SW480 (cell line): ENCODE measurements around the gene GRIN2D.
"Not testable (repeated sequence)": the region's sequence is repeated elsewhere in the genome, so short reads cannot be mapped to it uniquely, and the experiment has no call there.

Experiments used
- DNase-seq: peaks from one replicate; pipeline ENCODE4 v3.0.0-alpha.2; 2016; ENCODE audit warnings: low spot score

Gene GRIN2D

DNA sequence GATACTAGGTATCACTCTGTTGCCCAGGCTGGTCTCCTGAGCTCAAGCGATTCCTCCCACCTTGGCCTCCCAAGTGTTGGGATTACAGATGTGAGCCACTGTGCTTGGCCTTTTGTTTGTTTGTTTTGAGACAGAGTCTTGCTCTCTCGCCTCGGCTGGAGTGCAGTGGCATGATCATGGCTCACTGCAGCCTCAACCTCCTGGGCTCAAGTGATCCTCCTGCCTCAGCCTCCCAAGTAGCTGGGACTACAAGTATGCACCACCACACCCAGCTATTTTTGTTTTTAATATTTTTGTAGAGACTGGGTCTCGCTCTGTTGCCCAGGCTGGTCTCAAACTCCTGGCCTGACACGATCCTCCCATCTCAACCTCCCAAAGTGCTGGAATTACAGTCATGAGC, 21.7 kb upstream of the GRIN2D start:
- not testable (repeated sequence) for DNase-seq

DNA sequence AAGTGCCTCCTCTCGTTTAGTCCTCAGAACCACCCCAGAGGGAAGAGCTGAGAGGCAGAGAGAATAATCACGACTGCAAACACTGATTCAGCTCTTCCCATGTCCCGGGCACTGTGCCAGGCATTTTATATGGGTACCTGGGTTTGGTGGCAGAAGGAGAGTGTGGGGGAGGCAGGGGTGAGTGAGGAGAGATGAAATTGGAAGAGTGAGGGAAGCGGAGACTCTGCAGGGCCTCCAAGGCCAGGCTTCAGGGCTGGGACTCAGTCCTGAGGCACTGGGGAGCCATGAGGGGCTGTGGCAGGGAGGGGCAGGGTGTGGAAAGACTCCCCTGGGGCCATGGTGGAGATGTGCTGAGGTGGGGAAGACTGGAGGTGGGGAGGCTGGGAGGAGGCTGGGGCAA, 20.6 kb upstream of the GRIN2D start:
- DNase-seq: peak; percentile 55

DNA sequence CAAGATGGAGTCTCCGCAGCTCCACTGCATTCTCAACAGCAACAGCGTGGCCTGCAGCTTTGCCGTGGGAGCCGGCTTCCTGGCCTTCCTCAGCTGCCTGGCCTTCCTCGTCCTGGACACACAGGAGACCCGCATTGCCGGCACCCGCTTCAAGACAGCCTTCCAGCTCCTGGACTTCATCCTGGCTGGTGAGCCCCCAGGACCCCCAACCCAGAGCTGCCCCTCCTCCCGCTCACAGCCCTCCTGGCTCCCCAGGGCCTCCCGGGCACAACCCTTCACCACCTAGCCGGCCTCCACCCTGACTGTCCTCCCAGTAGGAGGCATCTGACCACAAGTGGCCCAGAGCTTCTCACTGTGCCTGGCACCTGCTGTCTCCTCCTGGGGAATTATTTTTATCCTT, 19.9 kb upstream of the GRIN2D start:
- no peak for DNase-seq

DNA sequence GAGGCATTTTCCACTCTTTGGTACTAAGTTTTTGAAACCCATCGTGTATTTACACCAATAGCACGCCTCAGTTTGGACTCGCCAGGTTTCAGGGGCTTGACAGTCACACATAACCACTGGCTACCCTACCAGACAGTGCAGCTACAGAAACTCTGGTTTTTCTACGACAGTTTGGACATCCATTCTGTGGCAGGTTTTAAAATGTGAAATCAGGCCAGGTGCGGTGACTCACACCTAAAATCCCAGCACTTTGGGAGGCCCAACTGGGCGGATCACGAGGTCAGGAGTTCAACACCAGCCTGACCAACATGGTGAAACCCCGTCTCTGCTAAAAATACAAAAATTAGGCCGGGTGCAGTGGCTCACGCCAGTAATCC, 15.3 kb upstream of the GRIN2D start:
- no peak for DNase-seq

DNA sequence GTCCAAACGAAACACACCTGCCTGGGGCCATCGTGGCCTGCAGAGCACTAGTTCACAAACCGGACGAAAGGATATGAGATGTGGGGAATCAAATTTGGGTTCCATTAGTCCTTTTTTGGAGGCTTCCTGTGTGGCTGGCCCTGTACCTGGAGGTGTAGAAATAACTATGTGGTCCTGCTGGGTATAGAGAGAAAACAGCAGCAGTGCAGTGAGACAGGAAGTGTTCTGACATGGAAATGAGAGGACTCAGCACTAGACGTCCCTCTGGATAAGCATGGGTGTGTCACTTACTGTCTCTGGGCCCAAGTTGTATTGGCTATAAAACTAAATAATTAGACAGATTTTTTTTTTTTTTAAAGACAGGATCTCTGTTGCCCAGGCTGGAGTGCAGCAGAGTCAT, 14.4 kb upstream of the GRIN2D start:
- peak; percentile 50 for DNase-seq

DNA sequence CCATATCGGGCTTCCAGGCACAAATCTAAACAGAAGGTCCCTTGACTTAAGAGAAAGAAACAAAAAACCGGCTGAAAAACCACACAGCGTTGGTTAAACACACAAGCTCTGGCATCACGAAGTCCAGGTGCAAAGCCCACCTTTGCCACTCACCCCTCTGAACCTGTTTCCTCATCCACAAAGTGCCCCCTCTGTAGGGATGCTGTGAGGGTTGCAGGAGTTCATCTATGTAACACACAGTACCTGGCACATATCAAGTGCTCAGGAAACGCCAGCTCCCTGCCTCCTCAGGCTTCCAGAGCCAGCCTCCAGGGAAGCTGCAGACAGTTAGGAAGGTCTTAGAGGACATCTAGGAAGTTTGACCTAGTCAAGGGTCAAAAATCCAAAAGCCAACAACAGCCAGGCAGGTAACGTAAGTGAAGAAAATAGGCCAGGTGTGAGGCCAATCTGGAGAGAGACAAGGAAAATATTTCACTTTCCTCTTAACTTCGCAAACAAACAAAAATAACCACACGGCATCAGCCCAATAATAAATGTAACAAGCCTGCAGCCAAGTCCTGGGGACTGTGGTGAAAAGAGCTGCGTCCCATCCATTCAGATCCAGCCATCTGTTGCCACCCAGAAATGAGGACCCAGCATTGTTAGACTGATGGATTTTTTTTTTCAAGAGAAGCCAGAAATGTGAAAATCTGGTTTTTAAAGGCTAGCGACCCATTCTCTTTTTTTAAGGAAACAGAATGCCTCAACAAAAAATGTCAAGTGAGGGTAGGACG, 12.1 kb upstream of the GRIN2D start:
- no peak for DNase-seq

DNA sequence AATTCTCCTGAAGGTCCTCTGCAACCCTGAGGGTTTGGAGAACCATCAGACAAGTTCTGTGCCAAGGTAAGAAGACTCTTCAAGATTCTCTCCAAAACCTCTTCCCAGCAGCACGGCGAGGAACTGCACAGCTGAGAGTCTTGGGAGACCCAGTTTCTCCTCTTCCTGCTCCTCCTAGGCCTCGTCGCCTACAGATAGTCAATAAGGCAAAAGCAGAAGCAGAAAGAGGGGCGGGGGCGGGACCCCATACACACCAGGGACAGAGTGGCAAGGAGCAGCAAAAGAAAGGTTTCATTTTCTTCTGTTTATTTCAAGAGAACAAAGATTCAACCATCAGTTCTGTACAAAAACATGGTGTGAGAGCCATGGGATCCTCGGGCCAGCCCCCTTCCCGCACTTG, 11.2 kb upstream of the GRIN2D start:
- DNase-seq: no peak

DNA sequence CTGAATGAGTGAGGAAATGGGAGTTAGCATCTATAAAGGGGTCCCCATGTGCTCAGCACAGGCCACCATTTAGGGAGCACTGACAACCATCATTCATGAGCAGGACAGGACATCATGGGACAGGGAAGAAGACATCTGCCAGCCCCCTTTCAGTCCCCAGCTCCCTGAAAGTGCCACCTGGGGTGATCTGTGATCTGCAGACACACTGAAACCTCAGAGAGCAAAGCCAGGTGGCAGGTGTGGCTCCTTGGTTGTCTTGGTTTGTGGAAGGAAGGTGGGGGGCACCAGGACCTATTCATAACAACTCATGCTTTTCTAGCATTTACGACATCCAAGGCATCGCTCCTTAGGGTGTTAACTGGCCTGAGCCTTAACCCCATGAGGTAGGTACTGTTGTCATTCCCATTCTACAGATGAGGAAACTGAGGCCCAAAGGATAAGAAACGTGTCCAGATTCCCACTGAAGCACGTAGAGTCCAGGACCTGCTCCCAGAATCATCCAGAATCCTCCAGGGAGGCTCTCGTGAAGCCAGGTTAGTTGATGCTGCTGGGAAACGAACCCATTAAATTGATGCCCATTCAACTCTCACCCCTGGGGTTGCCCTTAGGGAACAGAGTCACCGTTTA, 7.9 kb upstream of the GRIN2D start:
- DNase-seq: no peak

DNA sequence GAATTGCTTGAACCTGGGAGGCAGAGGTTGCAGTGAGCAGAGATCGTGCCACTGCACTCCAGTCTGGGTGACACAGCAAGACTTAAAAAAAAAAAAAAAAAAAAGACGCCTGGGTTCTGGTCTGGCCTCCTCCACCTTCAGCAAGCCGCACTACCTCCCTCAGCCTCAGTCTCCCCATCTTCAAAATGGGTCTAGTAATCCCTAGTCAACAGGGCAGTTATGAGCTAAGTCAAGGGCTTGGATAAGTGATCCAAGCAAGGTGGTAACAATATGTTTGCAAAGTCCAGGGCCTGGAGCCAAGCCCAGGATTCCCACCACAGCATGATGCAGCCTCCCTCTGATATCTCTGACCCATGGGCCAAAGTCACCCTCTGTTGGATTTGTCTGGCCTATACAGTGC, 6.5 kb upstream of the GRIN2D start:
- no peak for DNase-seq

DNA sequence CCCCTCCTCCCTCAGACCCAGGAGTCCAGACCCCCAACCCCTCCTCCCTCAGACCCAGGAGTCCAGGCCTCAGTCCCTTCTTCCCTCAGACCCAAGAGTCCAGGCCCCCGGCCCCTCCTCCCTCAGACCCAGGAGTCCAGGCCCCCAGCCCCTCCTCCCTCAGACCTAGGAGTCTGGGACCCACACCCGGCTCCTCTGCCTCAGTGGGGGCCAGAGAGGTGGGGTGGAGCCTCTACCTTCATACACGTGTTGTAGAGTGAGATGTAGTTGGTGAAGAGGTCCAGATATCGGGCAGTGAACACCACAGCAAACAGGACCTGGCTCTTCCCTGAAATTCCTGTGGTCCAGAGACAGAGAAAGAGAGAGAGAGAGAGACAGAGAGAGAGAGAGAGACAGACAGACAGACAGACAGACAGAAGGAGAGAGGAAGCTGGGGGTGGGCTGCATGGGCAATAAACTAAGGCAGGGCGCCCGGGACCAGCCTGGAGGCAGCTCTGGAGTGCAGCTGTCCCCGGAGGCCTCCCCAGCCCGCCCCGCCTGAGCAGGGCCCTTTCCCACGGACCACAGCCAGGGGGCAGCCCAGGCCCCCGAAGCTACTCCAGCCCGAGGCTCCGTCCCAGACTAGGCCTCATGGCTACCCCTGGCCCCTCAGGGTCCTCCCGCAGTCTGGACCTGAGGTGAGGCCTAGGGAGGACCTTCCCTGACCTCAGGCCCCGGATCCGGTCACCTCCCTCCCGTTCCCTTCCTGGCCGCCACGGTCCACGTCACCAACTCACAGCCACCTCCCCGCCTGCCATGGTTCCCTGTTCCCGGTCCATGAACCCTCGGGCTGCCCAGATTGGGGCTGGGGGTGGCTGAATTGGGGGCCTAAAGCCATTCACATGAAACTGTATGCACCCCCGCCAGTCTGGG, 3.0 kb upstream of the GRIN2D start:
- DNase-seq: peak; percentile 64

DNA sequence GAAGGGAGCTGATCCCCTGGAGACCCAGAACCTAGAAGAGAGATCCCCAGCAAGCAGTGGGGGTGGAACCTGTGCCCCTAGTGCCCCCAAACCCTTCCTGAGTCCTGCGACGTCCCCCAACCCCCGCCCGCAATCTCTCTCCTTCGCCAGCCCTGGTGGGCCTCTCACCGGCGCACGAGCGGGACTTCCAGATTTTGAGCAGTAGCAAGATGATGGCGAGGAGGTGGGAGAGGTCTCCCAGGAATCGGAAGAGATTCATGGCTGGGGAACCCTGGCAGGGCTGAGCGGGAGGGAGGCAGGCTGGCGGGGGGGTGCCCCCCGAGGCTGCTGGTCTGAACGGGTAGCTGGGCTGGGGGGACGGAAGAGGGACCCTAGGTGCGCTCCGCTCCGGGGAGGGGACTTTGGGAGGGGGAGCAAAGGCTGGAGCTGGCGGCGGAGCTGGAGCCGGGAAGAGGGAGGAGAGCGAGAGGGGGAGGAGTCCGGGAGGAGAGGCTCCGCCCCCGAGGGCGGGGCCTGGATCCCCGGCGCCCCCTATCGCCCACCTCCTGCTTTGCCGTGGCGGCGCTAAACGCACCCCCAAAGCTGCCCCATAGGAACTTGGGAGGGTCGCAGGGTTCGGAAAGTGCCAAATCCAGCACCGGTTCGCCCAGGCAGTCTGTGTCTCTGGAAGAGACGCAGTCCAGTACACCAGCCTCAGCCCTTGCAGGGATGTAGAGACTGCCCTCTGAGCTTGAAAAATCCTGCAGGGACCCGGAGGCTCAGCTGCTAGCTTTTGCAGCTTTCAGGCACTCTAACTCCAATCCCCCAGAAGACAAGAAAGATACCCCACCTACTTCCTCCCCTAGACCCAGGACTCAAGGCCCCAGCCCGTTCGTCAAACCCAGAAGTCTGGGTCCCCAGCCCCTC, 2.1 kb upstream of the GRIN2D start, which contains the start of gene KDELR1:
Gene KDELR1 (minus strand): TSS at position 452 of the 906 bp plus-strand sequence. CDS start 193 bp downstream, at position 259.
- peak; percentile 72 for DNase-seq

DNA sequence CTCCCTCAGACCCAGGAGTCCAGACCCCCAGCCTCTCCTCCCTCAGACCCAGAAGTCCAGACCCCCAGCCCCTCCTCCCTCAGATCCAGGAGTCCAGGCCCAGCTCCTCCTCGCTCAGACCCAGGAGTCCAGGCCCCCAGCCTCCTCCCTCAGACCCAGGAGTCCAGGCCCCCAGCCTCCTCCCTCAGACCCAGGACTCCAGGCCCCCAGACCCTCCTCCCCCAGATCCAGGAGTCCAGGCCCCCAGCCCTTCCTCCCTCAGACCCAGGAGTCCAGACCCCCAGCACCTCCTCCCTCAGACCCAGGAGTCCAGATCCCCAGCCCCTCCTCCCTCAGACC, 1.5 kb upstream of the GRIN2D start:
- not testable (repeated sequence) for DNase-seq

DNA sequence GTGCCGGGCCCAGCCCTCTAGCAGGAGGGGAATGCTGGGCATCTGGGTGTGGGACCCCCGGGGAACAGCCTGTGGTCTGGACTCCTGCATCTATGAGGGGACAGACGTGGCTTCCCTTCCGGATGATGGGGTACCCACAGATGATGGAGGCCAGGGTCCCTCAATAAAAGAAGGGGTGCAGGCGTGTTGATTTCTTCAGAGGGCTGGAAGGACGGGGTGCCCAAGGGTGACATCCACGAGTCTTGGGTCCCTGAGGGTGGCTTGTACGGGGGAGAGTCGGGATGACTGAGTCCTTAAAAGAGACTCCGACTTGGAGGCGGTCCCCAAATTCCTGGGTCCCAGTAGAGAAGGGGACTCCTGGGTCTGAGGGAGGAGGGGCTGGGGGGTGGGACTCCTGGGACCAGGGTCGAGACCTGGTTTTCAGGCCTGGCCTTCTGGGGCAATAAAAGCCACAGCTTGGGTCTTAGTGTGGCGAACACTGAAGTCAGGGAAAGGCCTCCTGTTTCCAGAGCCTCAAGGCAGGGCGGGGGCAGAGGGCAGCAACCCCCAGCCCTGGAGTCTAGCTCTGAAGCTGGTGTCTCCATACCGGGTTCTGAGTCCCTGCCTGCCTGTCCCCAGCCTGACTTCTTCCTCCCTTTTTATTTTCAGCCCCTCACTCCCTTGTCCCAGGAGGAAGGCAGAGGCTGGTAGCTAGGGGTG, 459 bp upstream of the GRIN2D start:
- no peak for DNase-seq

DNA sequence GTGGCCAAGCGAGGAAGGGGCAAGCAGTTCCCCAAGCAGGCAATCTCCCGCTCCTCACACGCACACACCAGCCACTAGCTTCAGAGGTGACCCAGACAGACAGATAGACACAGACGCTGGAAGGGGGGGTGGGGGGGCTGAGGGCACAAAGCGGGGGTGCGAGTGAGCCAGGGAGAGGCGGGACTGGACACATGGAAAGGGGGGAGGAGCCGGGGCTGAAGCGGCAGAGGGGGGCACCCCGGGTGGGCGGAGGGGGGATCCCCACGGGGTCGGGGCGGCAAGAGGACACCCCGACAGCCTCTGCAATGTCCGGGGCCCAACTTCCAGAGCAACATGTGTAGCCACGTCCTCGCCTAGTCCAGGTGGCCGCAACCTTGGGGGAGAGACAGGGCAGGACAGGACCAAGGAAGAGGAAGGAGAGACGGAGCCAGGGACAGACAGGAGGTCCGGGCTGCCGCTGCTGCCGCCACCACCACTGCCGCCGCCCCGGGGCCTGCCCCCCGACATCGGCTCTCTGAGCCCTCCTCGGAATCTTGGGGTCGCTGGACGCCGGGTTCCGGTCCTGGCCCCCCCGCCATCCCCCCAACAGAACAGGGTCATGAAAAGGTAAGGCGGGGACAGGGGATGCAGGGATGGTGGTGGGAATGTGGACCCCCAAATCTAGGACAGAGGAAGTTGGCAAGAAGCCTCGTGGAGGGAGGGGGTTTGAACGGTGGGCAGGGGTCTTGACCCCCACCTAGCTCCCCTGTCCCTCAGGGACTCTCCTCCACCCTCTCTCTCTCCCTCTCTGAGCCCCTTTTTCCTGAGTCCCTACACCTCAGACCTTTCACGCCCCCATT, 1.1 kb downstream of the GRIN2D start:
- DNase-seq: peak; percentile 58

DNA sequence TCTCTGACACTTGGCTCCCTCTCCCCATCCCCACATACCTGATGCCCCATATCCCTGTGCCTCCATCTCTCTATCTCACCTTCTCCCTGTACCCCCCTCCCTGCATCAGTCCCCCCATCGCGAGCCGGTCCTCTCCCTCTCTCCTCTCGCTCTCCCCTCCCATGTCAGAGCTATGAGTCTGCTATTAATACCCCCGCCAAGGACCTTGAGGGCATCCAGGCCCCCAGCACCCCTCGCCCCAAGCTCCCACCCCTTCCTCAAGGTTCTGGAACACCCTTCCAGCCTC, 1.6 kb downstream of the GRIN2D start:
- no peak for DNase-seq

DNA sequence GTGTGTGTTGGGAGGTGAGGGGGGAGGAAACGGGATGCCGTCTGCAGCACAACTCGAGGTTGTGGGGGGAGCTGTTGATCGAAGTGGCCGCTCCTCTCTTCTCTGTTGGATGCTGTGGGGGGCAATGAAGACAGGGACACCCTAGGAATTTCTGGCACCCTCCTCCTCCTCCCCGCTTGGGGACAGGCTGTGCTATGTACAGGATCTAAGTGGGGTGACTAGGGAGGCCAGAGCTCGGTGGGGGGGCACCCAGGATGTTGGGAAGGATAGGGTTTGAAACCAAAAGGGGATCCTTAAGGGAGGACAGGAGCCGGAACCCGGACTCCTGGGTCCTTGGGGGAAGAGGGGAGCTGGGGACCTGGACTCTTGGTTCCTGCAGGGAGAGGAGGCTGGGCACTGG, 2.0 kb downstream of the GRIN2D start:
- DNase-seq: no peak

DNA sequence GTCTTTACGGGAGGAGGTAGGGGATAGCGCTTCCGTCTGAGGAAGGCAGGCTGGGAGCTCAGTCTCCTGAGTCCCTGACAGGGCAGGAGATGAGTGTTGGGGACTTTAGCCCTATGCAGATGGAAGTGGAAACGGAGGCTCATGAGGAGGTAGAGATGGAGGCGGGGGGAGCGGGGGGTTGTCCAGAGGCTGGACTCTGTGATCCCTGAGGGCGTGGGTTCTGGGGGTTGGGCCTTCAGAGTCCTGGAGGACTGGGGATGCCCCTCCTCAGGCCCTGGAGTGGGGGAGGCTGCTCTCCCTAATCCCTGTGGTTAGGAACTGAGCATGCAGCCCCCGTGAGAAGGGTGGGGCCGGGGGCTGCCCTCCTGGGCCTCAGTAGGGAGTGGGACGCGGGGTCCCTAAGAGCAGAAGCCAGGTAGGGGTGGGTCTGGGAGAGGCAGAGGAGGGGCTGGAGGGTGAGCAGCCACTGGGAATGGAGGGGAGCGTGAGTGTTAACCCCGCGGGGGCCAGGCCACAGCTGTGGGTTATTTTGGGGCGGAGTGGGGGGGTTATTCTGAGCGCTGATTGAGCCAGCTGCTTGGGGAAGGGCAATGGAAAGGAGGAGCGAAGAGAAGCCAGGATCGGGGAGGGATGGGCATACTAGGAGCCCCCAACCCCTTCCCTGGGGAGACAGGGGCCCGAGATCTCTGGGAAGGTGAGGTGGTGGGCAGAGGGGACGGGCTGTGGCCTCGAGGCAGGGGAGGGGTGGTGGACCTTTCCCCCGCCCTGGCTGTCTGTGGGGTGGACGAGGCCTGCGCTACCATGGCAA, 2.8 kb downstream of the GRIN2D start:
- DNase-seq: no peak

DNA sequence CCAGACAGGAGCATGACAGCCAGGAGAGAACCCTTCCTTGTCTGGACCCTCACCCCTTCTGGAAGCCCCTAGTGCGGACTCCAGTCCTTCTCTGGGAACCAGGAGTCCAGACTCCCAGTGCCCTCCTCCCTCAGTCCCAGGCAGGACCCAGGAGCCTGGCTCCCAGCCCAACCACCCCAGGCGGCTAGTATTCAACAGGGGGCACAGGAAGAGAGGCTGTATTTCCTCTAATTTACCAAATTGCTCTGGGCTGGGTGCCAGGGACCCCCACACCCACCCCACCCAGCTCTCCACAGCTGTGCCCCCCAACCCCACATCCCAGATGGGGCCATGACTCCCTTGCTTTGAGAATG, 3.3 kb downstream of the GRIN2D start:
- no peak for DNase-seq

DNA sequence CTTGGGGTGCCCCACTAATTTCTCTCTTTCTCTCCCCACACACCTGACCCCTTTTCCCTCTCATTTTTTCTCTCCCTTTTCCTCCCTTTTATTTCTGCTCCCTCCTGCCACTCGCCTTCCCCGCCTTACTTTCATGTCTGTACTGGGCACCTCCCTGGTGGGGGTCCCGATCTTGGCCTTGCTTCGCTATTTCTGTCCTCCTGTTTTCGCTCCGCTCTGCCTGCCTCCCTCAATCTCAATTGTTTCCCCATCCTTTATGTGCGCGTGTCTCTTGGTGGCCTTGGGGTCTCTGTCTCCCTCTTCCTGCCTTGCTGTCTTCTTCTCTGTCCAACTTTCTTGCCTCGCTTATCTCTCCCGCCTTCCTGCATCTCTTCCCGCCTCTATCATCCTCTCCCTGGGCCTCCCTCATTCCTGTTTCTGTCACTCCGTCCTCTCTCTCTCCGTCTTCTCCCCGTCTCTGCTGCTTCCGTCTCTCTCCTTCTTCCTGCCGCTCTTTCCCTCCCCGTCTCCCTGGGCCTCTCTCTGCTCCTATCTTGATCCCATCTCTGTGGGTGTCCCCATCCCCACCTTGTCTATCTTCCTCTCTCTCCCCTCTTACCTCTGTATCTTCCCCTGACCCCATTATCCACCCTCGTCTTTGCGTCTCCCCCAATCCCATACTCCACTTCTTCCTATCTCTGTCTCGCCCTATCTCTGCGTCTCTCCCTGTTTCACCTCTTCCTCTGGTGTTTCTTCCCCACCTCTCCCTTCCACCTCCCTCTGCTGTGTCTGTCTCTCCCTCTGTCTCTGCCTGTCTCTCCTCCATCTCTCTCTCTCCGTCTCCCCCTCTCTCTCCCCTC, 4.0 kb downstream of the GRIN2D start:
- no peak for DNase-seq
